MCF 10A (cell line): ENCODE data around the gene SH3BP4. TPM values are rescaled to one million over a fixed set of nuclear protein-coding genes. Genes with fewer than 3 reads are reported as not detected.
A peak's percentile ranks its signal among the peaks of the same experiment; 100 is the strongest.

ENCODE experiments used
- BruUV-seq: library from RNA; stranded (reverse); fragments of 400-500 nt; replicated peaks from 2 replicates; lab custom pipeline; 2021; lab: Mats Ljungman, UMichigan
- CTCF ChIA-PET: fragments of 300-600 bp; sonication (Branson Sonifier 250); formaldehyde crosslinking; extraction: SDS; loops from one replicate; lab custom pipeline; 2021; ENCODE audit warnings: antibody characterized with exemption, inconsistent platforms; lab: Yijun Ruan, JAX
- POLR2A ChIA-PET: fragments of 300-600, 350-650 bp; sonication (Branson Sonifier 250); formaldehyde crosslinking; extraction: SDS; loops from one replicate; lab custom pipeline; 2020; ENCODE audit warnings: antibody characterized with exemption, inconsistent platforms; lab: Yijun Ruan, JAX
- DNase-seq: peaks from one replicate; pipeline ENCODE4 v3.0.0-alpha.2; 2018; ENCODE audit not compliant: unreplicated experiment
- H3K27ac Mint-ChIP-seq: one replicate; pipeline ENCODE4 v1.8.0; 2022; ENCODE audit warnings: mild to moderate bottlenecking, low read depth, mixed read lengths; ENCODE audit not compliant: unreplicated experiment
- H3K27me3 Mint-ChIP-seq: one replicate; pipeline ENCODE4 v1.8.0; 2022; ENCODE audit warnings: mixed read lengths; ENCODE audit not compliant: insufficient read depth, unreplicated experiment
- H3K36me3 Mint-ChIP-seq: one replicate; pipeline ENCODE4 v1.8.0; 2022; ENCODE audit warnings: mild to moderate bottlenecking, moderate library complexity, mixed read lengths; ENCODE audit not compliant: insufficient read depth, unreplicated experiment
- H3K4me1 Mint-ChIP-seq: one replicate; pipeline ENCODE4 v1.8.0; 2022; ENCODE audit warnings: mixed read lengths; ENCODE audit not compliant: insufficient read depth, unreplicated experiment
- H3K4me3 Mint-ChIP-seq: one replicate; pipeline ENCODE4 v1.8.0; 2022; ENCODE audit warnings: mild to moderate bottlenecking, moderate library complexity, mixed read lengths; ENCODE audit not compliant: unreplicated experiment
- H3K9me3 Mint-ChIP-seq: one replicate; pipeline ENCODE4 v1.8.0; 2022; ENCODE audit warnings: mixed read lengths; ENCODE audit not compliant: unreplicated experiment
- CTCF ChIP-seq: fragments of 200-600 bp; IDR thresholded peaks from one replicate; pipeline ENCODE4 v1.8.0; 2022; ENCODE audit warnings: antibody characterized with exemption, mild to moderate bottlenecking; ENCODE audit not compliant: unreplicated experiment
- intact Hi-C: fragments of 100-400 bp; cut with micrococcal nuclease; formaldehyde crosslinking; loops from 2 replicates; pipeline ENCODE4 v1.14.1; 2022
- total RNA-seq: library from RNA; stranded (reverse); gene quantifications from 2 replicates; pipeline ENCODE4 v1.2.3, GENCODE V29; 2022

The SH3BP4 gene
- total RNA-seq, 1 experiment from 2014 or later, result 59.7 TPM

GRCh38 chr2:235004329-235004903 lies 52.6 kb downstream of the SH3BP4 start:
- TF ChIP-seq CTCF, result no peak
- no peaks in the 10 kb centered on the region for H3K27me3 Mint-ChIP-seq
- DNase-seq, result no peak
- ChIA-PET CTCF (no interaction called here), POLR2A (no interaction called here)
- no peak overlapping the region for H3K4me3 Mint-ChIP-seq
- no TSS peak for BruUV-seq
- no peaks in the 10 kb centered on the region for H3K9me3 Mint-ChIP-seq
- intact Hi-C loops, result no loop called here
- H3K27ac Mint-ChIP-seq, result peak overlapping the region; percentile 42
- peaks cover 23% of the 10 kb centered on the region for H3K4me1 Mint-ChIP-seq
- peaks cover 24% of the 10 kb centered on the region for H3K36me3 Mint-ChIP-seq

GRCh38 chr2:235005023-235005422 lies 53.2 kb downstream of the SH3BP4 start:
- no TSS peak for BruUV-seq

GRCh38 chr2:235005603-235006259 lies 53.9 kb downstream of the SH3BP4 start:
- no peak overlapping the region for H3K4me3 Mint-ChIP-seq
- ChIA-PET POLR2A (interaction anchor here (0.5 kb wide), 1 partner anchor 16 kb away, joined by 3 read pairs; no protein-coding TSS in a partner anchor), CTCF (interaction anchor here (0.6 kb wide), 1 partner anchor 42 kb away, joined by 3 read pairs; no protein-coding TSS in a partner anchor)
- no peak for TF ChIP-seq CTCF
- H3K9me3 Mint-ChIP-seq, result no peaks in the 10 kb centered on the region
- H3K27ac Mint-ChIP-seq, result peak overlapping the region; percentile 35
- peaks cover 25% of the 10 kb centered on the region for H3K4me1 Mint-ChIP-seq
- no peak for DNase-seq
- no TSS peak for BruUV-seq
- no peaks in the 10 kb centered on the region for H3K27me3 Mint-ChIP-seq
- peaks cover 22% of the 10 kb centered on the region for H3K36me3 Mint-ChIP-seq
- intact Hi-C loops, result no loop called here

More at GRCh38 chr2:235005023-235005422, 53.2 kb downstream of the SH3BP4 start:
- DNase-seq, result no peak
- ChIA-PET CTCF (no interaction called here), POLR2A (interaction anchor here (0.5 kb wide), 1 partner anchor 15 kb away, joined by 3 read pairs; no protein-coding TSS in a partner anchor)
- intact Hi-C loops, result no loop called here
- H3K27me3 Mint-ChIP-seq, result no peaks in the 10 kb centered on the region
- TF ChIP-seq CTCF, result no peak
- peaks cover 25% of the 10 kb centered on the region for H3K4me1 Mint-ChIP-seq
- H3K27ac Mint-ChIP-seq, result peak overlapping the region; percentile 35
- H3K36me3 Mint-ChIP-seq, result peaks cover 22% of the 10 kb centered on the region
- no peaks in the 10 kb centered on the region for H3K9me3 Mint-ChIP-seq
- H3K4me3 Mint-ChIP-seq, result no peak overlapping the region

- intact Hi-C loops, result no loop called here
- Mint-ChIP-seq H3K36me3 (peaks cover 22% of the 10 kb centered on the region), H3K4me3 (no peak overlapping the region), H3K27ac (no peak overlapping the region), H3K4me1 (peaks cover 30% of the 10 kb centered on the region), H3K9me3 (no peaks in the 10 kb centered on the region), H3K27me3 (no peaks in the 10 kb centered on the region)
- no peak for DNase-seq
- CTCF ChIA-PET, result no interaction called here
- no TSS peak for BruUV-seq
- POLR2A ChIA-PET, result interaction anchor here (0.6 kb wide), 1 partner anchor 12 kb away, joined by 3 read pairs; no protein-coding TSS in a partner anchor
- no peak for TF ChIP-seq CTCF
Measured at GRCh38 chr2:235006461-235006860, 54.6 kb downstream of the SH3BP4 start.
